ENCODE results near the gene SLC6A17.

The SLC6A17 gene

DNA sequence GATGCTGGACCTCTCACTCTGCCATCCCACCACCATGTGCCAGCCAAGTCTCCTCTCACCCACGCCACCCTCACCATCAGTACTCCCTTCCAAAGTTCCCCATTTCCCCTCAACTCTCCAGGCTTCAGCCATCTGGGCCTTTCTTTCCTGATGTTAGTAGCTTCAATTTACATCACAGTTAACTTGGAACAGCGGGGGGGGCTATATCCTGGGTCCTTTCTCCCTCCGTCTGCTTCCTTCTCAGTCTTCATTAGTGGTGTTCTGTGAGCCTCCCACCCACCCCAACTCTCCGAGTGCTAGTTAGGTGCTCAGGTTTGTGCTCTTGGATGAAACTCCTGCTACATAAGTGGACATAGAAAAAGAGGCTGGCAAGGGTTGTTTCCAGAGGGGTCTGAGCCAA lies 91.8 kb downstream of the SLC6A17 start:
- no peak for DNase-seq (ENCODE audit: low read depth)

DNA sequence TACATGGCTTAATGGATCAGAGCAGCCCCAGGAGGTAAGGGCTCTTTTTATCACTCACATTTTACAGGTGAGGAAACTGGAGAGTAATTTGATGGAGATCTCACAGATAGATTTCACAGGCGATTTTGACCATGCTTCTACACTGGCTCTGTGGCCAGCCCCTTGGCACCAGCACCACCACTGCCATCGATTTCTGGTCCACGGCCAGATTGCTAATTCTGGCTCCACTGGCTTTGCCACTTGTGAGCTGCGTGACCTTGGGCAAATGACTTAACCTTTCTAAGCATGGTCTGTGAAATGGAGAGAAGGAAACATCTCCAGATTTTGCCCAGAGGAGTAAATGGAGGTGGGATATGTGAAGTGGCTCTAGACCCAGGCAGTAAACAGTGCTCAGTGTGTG lies 92.4 kb downstream of the SLC6A17 start:
- no peak for DNase-seq (ENCODE audit: low read depth)

DNA sequence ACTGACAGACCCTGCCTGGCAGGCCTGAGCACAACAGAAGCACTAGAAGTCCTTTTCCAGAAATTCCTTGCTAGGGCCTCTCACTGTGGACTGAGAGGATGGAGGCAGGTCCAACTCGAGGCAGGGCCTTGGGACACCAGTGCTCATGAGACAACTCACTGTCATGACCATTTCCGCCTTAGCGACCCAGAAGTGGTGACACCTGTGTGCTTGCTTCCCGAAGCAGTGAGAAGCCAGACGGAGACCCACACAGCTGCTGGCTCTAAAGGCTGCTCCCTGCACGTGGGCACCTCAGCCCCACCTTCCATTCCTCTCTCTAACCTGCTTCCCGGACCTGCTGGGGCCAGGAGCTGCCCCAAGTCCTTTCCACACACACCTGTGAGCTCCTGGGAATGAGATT lies 92.9 kb downstream of the SLC6A17 start:
- DNase-seq (ENCODE audit: low read depth): no peak

DNA sequence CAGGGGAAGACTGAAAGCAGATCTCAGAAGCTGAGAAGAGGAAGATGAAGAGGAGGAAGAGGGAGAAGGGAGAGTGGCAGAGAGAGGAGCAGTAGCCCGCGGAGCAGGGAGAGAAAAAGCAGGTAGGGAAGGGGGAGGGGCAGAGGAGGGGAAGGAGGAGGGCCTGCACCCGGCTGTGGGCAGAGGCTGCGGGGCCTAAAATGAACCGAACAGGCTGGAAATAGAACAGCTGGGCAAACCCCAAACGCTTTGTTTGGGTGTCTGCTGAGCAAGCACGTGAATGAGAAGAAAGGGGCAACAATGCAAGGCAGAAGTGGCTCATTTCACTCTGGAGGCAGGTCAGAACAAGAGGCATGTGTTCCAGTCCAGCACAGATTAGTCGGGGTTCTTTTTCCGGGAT lies 93.3 kb downstream of the SLC6A17 start:
- DNase-seq (ENCODE audit: low read depth): no peak

DNA sequence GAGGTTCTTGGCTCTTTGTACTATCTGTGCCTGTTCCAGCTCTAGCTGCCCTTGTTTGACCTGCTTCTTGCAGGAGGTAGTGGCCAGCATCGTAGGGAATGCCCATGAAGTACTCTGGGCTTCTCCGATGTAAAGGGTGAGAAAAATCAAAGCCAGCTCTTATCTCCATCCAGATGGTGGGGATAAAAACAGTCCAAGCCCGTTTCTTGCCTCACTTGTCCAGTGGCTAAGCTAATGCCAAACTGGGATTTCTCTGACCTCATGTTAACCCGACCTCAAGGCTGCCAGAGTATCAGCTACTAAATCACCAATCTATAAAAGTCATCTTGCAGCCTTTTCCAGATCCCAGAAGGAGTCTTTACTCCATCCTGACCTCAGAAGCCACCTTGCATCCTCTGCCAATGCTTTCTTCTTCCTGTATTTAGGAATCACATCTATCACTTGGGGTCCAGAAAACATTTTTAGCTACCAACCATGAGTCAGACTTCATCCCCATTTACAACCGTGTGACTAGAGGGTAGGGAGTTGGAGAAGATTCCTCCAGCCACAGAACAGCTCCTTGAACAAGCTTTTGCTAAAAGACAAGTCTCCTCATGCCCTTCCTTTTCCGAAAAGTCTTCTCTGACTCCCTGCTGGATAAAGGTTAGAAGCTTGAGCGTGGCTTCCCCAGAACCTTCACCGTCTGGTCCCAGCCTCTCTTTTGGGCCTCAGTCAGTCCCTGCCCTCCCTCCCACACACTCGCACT lies 95.8 kb downstream of the SLC6A17 start:
- DNase-seq (ENCODE audit: low read depth): no peak

DNA sequence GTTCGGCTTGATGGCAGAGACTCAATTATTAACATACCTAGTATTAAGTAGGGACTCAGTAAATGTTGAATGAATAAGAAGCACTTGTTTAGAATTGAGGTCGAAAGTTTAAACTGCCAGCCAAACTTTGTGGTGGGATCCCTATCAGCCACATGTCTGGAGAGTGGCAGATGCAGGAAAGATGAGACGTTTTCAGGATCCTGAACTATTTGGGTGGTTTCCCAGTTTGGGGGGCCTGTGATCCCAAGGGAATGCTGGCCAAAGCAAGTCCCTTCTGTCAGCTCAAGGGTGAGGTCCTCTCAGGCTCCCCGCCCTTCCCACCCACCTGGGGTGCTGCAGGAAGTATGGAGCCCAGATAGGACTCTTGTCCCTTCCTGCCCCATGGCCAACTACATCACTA lies 98.5 kb downstream of the SLC6A17 start:
- no peak for DNase-seq (ENCODE audit: low read depth)

DNA sequence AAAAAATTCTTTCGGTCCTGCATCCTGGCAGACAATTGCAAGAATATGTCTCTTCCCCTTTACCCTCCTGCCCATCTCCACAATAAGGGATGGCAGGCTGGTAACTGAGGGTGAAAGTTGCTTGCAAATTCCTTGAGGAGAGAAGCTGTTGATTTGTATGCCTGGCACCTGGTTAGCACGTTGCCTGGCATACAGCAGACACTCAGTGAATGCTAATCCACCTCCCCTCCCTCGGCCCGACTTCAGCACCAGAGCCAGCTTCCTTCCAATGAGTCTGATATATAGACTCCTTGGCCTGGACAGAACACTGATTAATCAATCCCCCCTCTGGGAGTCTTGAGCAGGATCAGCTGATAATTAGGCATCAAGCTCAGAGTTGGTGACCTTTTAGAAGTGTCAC lies 99.0 kb downstream of the SLC6A17 start:
- DNase-seq (ENCODE audit: low read depth): no peak

DNA sequence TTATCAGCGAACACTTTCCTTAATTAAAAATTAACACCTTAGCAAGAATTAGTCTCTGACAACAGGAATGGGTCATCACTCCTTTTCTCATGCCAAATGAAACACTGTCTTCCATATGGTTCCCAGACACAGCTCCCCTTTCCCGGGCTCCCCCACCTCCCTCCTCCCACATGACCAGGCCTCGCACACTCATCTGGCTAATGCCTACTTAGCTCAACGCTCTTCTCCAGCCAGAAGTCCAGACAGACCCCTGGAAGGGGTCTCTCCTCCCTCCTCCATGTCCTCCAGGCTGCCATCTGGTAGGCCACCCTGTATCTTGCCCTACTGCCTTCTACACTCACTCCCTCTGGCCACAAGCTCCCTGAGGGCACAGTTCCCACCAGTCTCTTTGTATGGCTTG lies 99.7 kb downstream of the SLC6A17 start:
- DNase-seq (ENCODE audit: low read depth): no peak

DNA sequence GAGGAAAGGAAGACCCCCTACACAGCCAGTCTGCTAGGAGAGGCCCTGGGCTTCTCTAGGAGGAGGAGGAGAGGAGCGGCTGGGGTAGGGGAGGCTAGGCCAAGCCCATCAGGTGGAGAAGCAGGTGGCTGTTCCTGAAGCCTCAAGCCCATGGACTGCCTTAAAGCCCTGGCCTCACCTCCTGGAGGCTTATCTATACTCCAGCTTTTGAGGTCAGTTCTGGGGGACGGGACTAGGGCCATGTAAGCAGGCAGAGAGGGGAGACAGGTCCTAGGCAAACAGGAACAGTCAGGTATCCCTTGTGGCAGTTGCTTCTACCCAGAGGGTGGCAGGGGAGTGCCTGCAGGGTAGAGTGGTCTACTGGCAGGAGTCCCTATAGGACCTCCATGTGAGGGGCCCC lies 100.5 kb downstream of the SLC6A17 start:
- no peak for DNase-seq (ENCODE audit: low read depth)
